Kasumi-1 (cell line): ENCODE results near the gene LPAR1.
"Not testable (repeated sequence)": the region's sequence is repeated elsewhere in the genome, so short reads cannot be mapped to it uniquely, and the experiment has no call there.

Experiments
- DNase-seq, 2 experiments: peaks; one replicate each; lab custom pipeline; 2025; lab: John Stamatoyannopoulos, UW

The LPAR1 gene

GRCh38 chr9:110872920-110873319 is 165.3 kb downstream of the LPAR1 start:
- no peak for DNase-seq

- no peak for DNase-seq
Observed at GRCh38 chr9:110871736-110872135, 166.5 kb downstream of the LPAR1 start.

GRCh38 chr9:110869931-110870330 is 168.3 kb downstream of the LPAR1 start:
- peak; percentile 65 to 66 for DNase-seq

GRCh38 chr9:110864011-110864410 is 174.3 kb downstream of the LPAR1 start:
- DNase-seq, result no peak

GRCh38 chr9:110861370-110862110 is 176.7 kb downstream of the LPAR1 start:
- not testable (repeated sequence) for DNase-seq

DNA sequence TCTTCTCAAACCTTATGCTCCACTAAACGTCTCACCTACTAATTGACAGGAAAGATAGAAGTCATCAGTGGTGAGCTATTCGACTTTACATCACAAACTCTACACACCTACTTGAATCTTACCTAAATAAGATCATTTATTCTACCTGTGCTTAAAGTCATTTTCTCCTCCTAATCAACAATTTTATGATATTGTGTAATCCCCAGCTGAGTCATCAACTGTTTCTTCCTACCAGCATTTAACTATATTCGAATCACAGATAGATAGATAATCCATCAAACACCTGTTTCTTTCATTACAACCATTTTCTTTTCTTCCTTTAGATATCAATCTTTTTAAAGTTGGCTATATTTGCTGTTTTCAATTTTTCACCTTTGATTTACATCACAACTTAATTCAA is 181.5 kb downstream of the LPAR1 start:
- no peak for DNase-seq

DNA sequence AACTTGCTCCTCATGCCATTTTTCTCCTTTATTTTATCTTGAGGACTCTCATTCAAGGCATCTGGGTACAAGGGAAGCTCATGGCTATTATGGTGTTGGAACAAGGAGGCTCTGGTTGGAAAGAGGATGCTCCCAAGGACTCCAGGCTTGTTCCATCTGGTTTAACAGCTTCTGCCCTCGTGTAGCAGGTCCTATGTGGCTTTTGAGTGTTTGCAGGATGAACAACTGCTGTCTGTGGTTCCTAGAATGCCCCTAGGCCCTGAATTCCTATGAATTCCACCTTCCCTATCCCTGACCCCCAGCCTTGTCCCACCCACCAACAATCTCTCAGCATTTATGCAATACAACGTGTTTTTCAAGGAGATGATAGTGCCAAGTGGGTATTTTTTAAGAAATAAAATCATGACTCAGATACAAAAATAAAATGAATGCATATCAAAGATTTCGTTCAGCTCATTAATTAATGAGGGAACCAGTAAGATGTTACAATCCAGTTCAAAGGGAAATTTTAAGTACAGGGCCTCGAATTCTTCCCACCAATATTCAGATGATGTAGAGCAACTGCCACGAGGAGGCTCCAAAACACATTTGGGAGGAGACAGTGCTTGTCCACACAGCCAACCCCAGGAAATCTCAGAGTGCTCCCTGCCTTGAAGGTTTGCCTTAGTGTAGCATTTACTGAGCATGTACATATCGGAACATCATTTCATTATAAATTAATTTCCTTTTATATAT is 187.7 kb downstream of the LPAR1 start:
- DNase-seq, result no peak

GRCh38 chr9:110847671-110848070 is 190.6 kb downstream of the LPAR1 start:
- DNase-seq, result no peak

GRCh38 chr9:110846215-110846614 is 192.1 kb downstream of the LPAR1 start:
- DNase-seq, result no peak

DNA sequence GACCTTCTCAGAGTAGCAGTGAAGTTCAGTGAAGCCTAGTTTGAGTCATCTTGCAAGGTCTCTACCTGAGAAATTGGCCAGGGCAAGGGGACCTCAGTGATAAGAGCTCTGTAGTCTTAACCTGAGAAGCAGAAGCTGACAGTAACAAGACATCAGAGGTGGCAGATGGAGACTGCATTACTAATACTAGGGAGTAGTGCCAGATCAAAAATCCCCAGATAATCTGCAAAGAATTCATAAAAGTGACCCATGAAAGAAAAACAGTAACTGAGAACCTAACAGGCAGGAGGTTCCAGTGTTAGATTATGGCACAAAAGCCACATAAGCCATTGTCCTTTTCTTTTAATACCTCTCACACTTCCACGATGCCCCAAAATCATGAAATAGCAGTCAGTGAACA is 194.1 kb downstream of the LPAR1 start:
- DNase-seq, result no peak

DNA sequence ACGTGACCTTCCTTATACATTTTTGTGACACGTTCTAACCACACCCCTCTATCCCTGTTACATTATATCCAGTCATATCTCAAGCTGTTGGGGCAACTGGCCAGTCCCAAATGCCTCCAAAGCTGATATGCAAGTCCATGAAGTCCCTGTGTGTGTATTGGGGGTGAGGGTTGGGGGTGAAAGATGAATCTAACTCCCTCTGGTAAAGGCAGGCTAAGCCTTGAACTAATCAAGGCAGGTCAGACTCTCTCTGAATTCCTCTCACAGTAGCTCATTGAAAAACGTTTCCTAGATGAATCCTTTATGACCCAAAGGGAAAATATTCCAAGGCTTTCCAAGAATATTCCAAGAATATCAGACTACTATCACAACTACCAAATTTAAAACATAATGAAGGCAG is 195.3 kb downstream of the LPAR1 start:
- DNase-seq, result no peak

DNA sequence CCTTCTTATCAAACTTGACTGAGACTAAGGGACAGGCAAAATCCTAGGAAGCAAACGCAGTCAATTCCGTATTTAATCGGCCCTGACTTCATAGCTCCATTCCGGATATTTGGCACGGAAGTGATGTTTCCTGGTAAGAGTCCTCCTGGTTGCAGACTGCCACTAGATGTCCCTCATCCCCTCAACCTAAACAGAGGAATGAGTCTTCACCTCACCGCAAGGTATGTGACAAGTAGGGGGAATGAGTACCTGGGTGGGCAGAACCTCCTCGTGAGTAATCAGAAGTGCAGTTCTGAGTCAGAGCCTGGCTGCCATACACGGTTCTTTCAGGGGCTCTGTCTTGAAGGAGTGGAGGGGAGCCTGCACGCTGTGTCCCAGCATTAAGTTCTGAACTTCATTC is 196.1 kb downstream of the LPAR1 start:
- DNase-seq, result no peak

DNA sequence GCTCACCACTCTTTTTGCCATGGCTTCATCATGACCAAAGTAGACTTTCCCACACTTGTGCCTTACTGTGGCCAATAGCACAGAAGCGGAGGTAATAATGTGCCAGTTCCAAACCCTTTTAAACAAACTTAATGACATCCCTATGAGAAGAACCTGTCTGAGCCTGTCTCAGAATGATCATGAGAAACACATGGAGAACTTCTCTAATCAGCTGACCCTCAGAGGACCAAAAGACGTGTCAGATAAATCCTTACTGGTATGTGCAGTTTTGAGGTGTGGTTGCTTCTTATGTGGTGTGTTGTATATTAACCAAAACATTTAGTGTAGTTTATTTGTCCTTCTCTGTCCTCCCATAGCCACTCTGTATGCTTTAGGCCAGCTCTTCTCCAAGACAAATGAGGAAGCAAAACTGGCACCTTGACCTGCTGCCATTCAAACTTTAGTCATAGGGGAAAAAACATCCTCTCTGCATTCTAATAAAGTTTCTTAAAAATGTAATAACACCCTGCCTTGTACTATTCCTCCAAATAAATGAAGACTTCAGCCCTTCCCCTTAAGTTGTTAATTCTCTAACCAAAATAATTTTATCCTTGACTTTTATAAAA is 200.8 kb downstream of the LPAR1 start:
- DNase-seq, result no peak

- DNase-seq, result no peak
Observed at GRCh38 chr9:110835859-110836271, 202.4 kb downstream of the LPAR1 start.

DNA sequence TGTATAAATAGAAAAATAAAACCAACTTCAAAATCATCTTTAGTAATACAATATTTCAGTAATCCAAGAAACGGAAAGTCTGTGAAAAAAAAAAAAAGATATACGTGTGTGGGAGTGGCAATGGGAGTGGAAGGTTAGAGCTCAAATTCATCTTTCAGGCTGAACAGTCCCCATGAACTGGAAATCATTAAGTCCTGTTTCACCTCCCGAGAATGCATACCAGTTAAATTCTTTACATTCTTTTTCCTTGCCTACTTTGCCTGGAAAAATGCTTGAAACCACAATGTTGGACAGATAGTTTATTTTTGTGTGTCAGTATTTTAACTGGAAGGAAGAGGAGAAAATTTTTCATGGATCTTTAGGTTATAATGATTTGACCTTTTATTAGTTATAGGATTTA is 202.9 kb downstream of the LPAR1 start:
- DNase-seq, result no peak

DNA sequence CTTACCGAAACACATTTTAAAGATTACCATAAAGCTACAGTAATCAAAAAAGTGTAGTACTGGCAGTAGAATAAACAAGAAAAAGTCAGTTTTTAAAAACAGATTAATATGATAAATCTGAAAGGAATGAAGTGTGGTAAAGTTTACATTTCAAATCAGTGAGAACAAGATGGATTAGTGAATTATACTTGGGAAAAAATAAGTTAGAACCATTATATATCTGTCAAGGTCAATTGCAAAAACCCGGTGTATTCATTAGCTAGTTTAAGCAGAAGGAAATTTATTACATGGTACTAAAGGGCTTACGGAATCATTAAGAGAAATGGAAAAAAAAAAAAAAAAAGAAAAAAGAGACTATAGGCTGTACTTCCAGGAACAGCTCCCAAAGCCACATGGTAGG is 205.3 kb downstream of the LPAR1 start:
- no peak for DNase-seq

GRCh38 chr9:110830495-110830894 is 207.8 kb downstream of the LPAR1 start:
- no peak for DNase-seq

DNA sequence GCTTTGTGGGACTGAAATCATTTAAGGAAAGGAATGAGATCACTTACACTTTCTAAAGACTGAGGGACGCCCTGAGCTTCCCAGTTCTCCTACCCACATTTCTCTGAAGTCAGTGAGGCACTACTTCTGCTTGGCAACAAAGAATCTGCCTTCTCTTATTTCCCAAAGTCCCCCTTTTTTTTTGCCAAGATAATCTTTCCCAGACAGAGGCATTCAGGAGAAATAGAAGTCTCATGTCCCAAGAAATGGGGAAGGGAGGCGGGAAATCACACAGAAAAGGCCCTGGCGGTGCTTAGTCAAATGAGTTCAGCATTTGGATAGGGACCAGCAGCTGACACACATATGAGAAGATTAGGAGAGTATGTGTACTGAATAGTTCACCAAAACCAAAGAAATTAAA is 210.0 kb downstream of the LPAR1 start:
- DNase-seq, result peak in 1 of 2 experiments; percentile 6

DNA sequence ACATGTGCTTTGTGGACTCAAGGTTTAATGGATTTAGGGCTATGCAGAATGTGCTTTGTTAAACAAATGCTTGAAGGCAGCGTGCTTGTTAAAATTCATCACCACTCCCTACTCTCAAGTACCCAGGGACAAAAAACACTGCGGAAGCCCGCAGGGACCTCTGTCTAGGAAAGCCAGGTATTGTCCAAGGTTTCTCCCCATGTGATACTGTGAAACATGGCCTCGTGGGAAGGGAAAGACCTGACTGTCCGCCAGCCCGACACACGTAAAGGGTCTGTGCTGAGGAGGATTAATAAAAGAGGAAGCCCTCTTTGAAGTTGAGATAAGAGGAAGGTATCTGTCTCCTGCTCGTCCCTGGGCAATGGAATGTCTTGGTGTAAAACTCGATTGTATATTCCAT is 211.9 kb downstream of the LPAR1 start:
- DNase-seq, result not testable (repeated sequence)

GRCh38 chr9:110825950-110826349 is 212.3 kb downstream of the LPAR1 start:
- no peak for DNase-seq

GRCh38 chr9:110825129-110825528 is 213.1 kb downstream of the LPAR1 start:
- not testable (repeated sequence) for DNase-seq
